Cardiac fibroblast (primary cell): ENCODE measurements around the gene LDLRAD1.

Experiments
- DNase-seq, 2 donors: peaks; one replicate each; pipeline versions ENCODE4 v3.0.0 to v3.0.0-alpha.2; 2010; ENCODE audit warnings: low read depth in 2 of 2
- H3K4me3 ChIP-seq, 2 donors: replicated peaks in 1 of 2; 1 replicate in 1 of 2; 2 replicates in 1 of 2; pipeline ENCODE4 v1.5.1; 2011; ENCODE audit warnings: low read depth in 2 of 2, low read length in 2 of 2, mild to moderate bottlenecking in 2 of 2, moderate library complexity in 1 of 2
- TF ChIP-seq, protein P1 (sequence below): IDR thresholded peaks from one replicate; pipeline ENCODE4 v1.5.1; 2011; ENCODE audit warnings: low read depth, mild to moderate bottlenecking, low read length, inconsistent platforms

LDLRAD1 gene

DNA sequence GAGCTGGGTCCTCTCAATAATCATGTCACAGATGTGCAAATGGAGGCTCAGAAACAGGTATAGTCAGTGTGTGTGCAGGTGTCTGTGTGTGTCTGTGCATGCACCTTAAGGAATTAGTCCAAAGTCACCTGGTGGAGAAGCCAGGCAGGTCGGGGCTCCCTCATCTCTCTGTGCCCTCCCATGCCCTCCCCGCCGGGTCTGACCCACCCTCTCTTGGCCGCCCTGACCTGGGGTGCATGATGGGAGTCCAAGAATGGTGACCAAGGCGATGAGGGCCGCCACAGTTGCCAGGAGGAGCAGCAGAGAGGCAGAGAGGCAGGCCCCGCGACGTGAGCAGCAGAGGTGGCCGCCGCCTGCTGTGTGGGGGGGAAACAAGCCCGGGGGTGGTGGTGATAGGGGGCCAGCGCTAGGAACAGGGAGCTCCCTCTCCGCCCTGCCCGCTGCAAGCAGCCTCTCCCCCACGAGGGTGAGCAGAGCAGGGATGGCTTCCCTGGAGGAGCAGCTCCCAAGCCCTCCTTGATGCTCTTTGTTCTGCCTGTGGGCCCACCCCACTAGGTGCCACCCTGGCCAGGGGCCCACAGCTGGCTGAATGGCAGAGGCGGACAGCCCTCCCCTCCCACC is 3.9 kb downstream of the LDLRAD1 start:
- no peak overlapping the region for H3K4me3 ChIP-seq
- DNase-seq, result no peak

DNA sequence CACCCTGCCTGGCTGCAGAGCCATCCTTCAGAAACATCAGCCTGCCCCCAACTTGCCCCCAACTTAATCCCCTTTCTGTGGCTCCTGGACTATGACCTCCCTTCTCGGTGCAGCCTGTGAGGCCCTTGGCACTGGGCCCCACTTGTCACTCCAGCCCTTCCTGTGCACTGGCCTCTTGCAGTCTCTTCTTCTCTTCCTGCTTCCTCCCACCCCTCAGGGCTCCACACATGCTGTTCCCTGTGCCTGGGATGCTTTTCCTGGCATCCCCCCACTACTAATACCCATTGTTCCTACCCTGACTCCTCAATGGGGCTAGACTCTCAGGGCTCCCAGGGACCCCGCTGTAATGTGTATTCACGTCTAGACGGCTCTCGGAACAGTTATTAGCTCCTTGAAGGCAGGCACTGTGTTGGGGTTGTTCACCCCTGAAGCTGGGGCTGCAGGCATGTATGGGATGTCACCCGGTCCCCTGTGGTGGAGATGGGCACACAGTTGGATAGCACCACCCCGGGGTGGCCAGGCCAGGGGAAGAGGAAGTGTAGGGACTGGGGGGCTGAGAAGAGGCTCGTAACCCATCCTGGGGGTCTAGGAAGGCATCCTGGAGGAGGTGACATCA is 4.5 kb downstream of the LDLRAD1 start:
- DNase-seq, result no peak
- TF ChIP-seq, protein P1, sequence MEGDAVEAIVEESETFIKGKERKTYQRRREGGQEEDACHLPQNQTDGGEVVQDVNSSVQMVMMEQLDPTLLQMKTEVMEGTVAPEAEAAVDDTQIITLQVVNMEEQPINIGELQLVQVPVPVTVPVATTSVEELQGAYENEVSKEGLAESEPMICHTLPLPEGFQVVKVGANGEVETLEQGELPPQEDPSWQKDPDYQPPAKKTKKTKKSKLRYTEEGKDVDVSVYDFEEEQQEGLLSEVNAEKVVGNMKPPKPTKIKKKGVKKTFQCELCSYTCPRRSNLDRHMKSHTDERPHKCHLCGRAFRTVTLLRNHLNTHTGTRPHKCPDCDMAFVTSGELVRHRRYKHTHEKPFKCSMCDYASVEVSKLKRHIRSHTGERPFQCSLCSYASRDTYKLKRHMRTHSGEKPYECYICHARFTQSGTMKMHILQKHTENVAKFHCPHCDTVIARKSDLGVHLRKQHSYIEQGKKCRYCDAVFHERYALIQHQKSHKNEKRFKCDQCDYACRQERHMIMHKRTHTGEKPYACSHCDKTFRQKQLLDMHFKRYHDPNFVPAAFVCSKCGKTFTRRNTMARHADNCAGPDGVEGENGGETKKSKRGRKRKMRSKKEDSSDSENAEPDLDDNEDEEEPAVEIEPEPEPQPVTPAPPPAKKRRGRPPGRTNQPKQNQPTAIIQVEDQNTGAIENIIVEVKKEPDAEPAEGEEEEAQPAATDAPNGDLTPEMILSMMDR, result no peak

More for the DNA sequence above, 3.9 kb downstream of the LDLRAD1 start:
- TF ChIP-seq, protein P1, result no peak

DNA sequence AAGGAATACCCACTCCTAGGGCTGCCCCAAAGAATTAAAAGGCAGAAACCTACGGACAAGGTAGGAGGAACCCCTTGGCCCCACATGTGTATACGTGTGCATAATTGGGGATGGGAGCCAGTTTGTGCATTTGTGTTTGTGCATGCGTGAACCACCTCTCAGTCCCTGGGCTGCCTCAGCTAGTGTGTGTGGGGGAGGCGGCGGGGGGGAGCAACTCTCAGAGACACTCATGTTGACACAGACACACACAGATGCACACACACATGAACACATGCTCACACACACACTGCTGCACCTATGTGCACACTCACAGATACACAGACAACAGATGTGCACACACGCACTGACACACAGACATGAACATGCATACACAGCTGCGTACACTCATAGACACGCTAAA is 5.1 kb downstream of the LDLRAD1 start:
- TF ChIP-seq, protein P1, result no peak

More for the DNA sequence above, 4.5 kb downstream of the LDLRAD1 start:
- no peak overlapping the region for H3K4me3 ChIP-seq

DNA sequence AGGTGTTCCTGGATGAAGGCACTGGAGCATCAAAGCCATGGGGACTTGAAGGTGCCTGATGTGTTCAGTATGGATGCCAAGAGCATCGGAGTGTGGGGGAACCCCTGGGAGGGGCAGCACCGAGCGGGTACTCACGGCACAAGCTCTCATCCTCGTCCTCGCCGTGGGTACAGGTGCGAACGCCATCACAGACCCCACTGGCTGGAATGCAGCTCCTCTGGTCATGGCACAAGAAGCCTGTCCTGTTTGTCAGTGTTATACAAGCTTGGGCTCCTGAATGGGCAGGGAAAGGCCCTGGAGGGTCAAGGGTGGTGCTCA is 6.0 kb downstream of the LDLRAD1 start:
- no peak overlapping the region for H3K4me3 ChIP-seq
- no peak for DNase-seq
- TF ChIP-seq, protein P1, result no peak

More for the DNA sequence above, 5.1 kb downstream of the LDLRAD1 start:
- no peak for DNase-seq
- H3K4me3 ChIP-seq, result no peak overlapping the region

DNA sequence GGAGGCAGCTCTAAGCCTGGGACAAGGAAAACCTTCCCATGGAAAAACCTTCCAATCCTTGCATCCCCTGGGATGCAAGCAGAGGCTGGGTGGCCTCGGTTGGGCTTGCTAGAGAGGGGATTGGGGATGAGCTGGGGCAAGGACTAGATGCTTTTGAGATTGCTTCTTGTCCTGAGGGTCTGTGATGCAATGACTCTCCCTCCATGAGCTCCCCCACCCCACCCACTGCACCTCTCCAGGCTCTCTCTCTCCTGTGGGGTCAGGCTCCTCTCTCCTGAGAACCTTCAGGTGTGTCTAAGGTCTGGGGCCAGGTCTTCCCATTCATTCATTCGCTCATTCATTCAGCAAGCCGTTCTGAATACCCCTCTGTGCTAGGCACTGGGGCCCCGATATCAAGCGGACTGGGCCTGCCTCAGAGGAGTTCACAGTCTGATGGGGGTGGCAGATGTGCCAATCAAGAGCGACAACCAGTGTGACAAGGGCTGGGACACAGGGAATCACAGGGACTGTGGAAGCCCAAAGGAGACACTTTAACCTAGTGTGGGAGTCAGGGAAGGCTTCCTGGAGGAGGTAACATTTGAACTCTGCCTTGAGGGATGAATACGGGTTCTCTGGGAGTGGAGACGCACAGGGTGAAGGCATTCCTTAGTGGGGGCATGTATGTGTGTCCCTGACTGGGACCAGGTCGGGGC is 6.5 kb downstream of the LDLRAD1 start:
- TF ChIP-seq, protein P1, result no peak
- no peak overlapping the region for H3K4me3 ChIP-seq
- no peak for DNase-seq

DNA sequence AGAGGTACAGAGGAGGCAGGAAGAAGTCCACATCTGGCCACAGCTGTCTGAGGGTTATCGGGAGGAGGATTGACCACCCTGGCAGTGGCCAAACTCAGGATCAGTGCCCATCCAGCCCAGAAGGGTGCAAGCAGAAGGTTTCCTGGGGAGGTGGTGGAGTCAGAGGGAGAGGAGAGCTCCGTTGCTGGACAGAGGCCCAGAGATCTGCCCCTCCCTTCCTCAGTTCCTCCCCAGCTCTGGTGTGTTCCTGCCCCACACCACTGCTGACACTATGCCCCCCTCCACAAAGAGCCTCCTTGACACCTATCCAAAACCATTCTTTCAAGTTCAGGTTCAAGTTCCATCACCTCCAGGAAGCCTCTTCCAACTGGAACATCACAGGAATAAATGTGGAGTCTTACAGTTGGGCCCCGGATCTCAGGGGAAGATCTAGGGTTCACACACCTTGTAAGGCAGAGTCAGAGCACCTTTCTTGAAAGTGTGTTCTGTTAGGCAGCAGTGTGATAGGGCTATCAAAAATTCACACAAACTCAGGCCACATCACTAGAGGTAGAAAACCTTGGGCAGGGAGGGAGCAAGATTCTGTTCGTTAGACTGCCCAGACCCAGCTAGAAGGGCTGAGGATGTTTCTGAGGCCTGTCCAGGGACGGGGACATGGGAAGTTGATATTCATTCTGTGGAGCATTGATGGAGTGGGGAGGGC is 7.4 kb downstream of the LDLRAD1 start:
- no peak for DNase-seq
- no peak overlapping the region for H3K4me3 ChIP-seq
- TF ChIP-seq, protein P1, result no peak
